ENCODE measurements around the gene TRMT112.

DNA sequence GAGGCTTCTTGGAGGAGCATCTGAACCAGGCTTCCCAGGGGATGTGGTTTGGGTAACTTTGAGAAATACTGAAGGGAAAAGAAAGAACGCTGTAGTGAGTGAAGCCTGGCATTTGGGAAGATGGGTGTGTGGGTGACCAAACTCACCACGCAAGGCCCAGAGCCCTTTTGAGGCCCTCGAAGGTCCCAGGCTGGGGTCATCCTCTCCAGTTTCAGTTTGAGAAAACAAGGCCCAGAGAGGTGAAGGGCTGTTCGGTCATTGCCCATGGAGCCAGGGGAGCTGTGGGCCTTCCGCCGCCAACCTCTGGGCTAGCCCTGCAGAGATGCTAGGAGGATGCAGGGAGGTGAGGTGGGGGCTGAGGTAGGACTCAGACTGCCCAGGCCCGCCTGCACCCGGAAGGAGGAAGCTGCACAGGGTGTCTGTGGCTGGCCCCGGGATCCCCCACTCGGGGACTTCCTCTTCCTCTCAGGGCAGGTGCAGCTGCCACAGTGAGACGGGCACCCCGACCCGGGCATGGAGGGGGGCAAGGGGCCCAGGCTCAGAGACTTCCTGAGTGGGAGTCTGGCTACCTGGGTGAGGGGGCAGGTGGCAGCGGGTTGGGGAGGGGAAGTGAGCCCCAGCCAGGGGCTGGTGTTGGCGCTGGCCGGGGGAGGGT is 22.5 kb upstream of the TRMT112 start, which contains the start of gene CCDC88B:
- TF ChIP-seq, protein P1, sequence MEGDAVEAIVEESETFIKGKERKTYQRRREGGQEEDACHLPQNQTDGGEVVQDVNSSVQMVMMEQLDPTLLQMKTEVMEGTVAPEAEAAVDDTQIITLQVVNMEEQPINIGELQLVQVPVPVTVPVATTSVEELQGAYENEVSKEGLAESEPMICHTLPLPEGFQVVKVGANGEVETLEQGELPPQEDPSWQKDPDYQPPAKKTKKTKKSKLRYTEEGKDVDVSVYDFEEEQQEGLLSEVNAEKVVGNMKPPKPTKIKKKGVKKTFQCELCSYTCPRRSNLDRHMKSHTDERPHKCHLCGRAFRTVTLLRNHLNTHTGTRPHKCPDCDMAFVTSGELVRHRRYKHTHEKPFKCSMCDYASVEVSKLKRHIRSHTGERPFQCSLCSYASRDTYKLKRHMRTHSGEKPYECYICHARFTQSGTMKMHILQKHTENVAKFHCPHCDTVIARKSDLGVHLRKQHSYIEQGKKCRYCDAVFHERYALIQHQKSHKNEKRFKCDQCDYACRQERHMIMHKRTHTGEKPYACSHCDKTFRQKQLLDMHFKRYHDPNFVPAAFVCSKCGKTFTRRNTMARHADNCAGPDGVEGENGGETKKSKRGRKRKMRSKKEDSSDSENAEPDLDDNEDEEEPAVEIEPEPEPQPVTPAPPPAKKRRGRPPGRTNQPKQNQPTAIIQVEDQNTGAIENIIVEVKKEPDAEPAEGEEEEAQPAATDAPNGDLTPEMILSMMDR (IDR thresholded peaks at IDR 0.05; ENCODE audit: low read length), result no peak
- no peak for TF ChIP-seq EZH2 (IDR thresholded peaks at IDR 0.05; ENCODE audit: borderline replicate concordance, low read length)
